GM15510 (cell line): ENCODE measurements around the gene TOMM40.

Experiments used
- POLR2A ChIP-seq: IDR thresholded peaks from 3 replicates; pipeline ENCODE4 v1.6.1; 2011; ENCODE audit warnings: borderline replicate concordance; ENCODE audit not compliant: insufficient read length; ENCODE audit errors: extremely low read depth

The TOMM40 gene

GRCh38 chr19:44863990-44864389 lies 27.1 kb upstream of the TOMM40 start:
- TF ChIP-seq POLR2A: no peak

- TF ChIP-seq POLR2A: no peak
Observed at GRCh38 chr19:44865196-44865767, 25.8 kb upstream of the TOMM40 start.

- TF ChIP-seq POLR2A: no peak
Observed at GRCh38 chr19:44866664-44867063, 24.4 kb upstream of the TOMM40 start.

- TF ChIP-seq POLR2A: no peak
Observed at GRCh38 chr19:44867578-44867977, 23.5 kb upstream of the TOMM40 start.

GRCh38 chr19:44869733-44870470 lies 21.2 kb upstream of the TOMM40 start:
- no peak for TF ChIP-seq POLR2A

- TF ChIP-seq POLR2A: no peak
Observed at GRCh38 chr19:44871809-44872208, 19.2 kb upstream of the TOMM40 start.

GRCh38 chr19:44872661-44873060 lies 18.4 kb upstream of the TOMM40 start:
- TF ChIP-seq POLR2A: no peak

GRCh38 chr19:44874317-44874716 lies 16.7 kb upstream of the TOMM40 start:
- TF ChIP-seq POLR2A: no peak

- no peak for TF ChIP-seq POLR2A
Observed at GRCh38 chr19:44875666-44876451, 15.2 kb upstream of the TOMM40 start.

- no peak for TF ChIP-seq POLR2A
Observed at GRCh38 chr19:44876930-44877535, 14.0 kb upstream of the TOMM40 start.

GRCh38 chr19:44878120-44878865 lies 12.8 kb upstream of the TOMM40 start:
- TF ChIP-seq POLR2A: no peak

GRCh38 chr19:44879309-44880065 lies 11.6 kb upstream of the TOMM40 start:
- TF ChIP-seq POLR2A: no peak

- no peak for TF ChIP-seq POLR2A
Observed at GRCh38 chr19:44882063-44882462, 9.0 kb upstream of the TOMM40 start.

- no peak for TF ChIP-seq POLR2A
Observed at GRCh38 chr19:44883922-44884321, 7.1 kb upstream of the TOMM40 start.
